Measurements from ENCODE around the gene BNIP5.

- TF ChIP-seq POLR2A (IDR thresholded peaks at IDR 0.05) = no peak
- TF ChIP-seq CTCF (IDR thresholded peaks at IDR 0.05) = no peak
- TF ChIP-seq EP300 (IDR thresholded peaks at IDR 0.05) = no peak
Measured at GRCh38 chr6:36309203-36309602, 27.5 kb downstream of the BNIP5 start.

All from ovary (tissue), 3 donors.